Thyroid gland (tissue), 4 donors: Measurements from ENCODE around the gene CHD6.

ENCODE experiments used
- CTCF ChIP-seq, 6 experiments: fragments of 200-600 bp in 3 of 6; fragments of 450-650 bp in 3 of 6; sonication (generic) in 3 of 6; IDR thresholded peaks; one replicate each; pipeline ENCODE4 v1.5.1; 2016 to 2019; ENCODE audit warnings: antibody characterized with exemption in 6 of 6, mild to moderate bottlenecking in 2 of 6, inconsistent platforms in 1 of 6, moderate library complexity in 1 of 6
- POLR2A ChIP-seq, 2 donors: fragments of 450-650 bp; IDR thresholded peaks; one replicate each; pipeline ENCODE4 v1.6.1; 2017; ENCODE audit warnings: antibody characterized with exemption in 2 of 2, mild to moderate bottlenecking in 2 of 2, moderate library complexity in 1 of 2

DNA sequence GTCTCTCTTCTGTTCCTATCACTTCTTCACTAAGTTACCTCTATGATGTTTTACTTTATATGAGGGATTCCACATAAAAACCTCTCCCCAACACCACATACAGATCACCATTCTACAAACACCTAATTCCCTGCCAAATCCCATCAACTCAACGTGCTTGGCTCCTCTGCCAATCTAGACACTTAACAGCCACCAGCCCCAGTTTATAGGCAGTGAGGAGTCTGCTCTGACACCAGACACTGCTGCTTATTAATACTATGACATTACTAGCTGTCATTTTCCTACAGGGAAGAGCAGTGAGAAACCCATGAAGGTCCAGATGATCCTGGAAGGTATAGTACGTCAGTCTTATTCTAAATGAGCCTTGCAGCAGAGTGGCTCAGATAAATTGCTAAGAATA is 104.3 kb downstream of the CHD6 start:
- TF ChIP-seq CTCF (IDR thresholded peaks at IDR 0.05): no peak
- TF ChIP-seq POLR2A (IDR thresholded peaks at IDR 0.05): no peak
